CD4-positive, alpha-beta T cell treated with Interleukin-2 at 100 ng/mL for 4 hours (primary cell): Measurements from ENCODE around the gene NOL9.
A peak's percentile ranks its signal among the peaks of the same experiment; 100 is the strongest.
"Not testable (repeated sequence)": the region's sequence is repeated elsewhere in the genome, so short reads cannot be mapped to it uniquely, and the experiment has no call there.

Source experiments
- DNase-seq: peaks from one replicate; pipeline ENCODE4 v3.0.0-alpha.2; 2020; ENCODE audit warnings: low spot score

NOL9 gene

DNA sequence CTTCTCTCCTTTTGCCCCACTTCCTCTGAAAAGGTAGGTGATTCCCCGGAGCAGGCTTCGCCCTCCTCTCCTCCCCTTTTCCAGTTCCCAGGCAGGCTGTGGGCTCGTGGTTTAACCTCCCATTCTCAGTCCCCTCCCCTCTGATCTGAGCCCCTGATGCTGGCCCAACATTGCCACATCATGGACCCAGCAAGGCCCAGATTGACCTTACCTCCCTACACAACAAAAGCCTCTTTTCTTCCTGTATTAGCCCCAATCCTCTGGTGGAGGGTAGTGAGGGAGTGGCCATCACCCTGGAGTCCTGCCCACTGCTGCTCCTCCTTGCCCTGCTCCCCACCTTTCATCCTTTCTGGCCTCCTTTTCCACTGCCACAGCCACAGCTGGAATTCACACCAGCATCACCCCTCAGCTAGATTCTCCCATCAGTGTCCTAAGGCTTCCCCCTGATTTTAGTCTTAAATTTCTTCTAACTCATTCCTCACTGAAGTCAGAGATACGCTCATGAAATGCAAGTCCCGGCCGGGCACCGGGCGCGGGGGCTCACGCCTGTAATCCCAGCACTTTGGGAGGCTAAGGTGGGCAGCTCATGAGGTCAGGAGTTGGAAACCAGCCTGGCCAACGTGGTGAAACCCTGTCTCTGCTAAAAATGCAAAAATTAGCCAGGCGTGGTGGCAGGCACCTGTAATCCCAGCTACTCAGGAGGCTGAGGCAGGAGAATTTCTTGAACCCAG, 18.5 kb upstream of the NOL9 start:
- DNase-seq: no peak

DNA sequence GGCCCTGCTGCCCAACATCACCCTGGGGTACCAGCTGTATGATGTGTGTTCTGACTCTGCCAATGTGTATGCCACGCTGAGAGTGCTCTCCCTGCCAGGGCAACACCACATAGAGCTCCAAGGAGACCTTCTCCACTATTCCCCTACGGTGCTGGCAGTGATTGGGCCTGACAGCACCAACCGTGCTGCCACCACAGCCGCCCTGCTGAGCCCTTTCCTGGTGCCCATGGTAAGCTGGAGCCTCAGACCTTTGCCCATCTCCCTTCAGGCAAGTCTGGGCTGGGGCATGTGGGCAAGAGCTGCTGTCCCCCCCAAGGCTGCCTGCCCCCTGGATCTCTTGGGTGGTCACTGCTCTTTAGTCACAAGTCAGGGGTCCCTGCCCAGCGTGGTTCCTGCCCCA, 16.7 kb upstream of the NOL9 start:
- DNase-seq: no peak

DNA sequence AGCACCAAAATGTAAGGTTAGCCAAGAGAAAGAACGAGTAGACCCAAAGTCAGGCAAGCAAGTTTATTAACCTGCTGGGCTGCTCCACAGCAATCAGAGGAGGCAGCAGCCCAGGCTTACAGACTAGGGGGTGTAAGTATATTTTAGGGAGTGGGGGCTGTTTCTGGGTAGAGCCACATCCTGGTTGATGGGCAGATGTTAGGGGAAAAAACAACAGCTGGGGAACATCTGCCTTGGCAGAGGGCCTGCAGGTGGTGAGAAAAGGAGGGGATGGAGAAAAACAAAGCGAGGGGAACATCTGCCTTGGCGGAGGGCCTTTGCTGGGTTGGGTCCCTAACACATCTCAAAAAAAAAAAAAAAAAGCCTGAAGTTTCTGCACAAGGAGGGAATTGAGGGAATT, 15.8 kb upstream of the NOL9 start:
- DNase-seq: no peak

DNA sequence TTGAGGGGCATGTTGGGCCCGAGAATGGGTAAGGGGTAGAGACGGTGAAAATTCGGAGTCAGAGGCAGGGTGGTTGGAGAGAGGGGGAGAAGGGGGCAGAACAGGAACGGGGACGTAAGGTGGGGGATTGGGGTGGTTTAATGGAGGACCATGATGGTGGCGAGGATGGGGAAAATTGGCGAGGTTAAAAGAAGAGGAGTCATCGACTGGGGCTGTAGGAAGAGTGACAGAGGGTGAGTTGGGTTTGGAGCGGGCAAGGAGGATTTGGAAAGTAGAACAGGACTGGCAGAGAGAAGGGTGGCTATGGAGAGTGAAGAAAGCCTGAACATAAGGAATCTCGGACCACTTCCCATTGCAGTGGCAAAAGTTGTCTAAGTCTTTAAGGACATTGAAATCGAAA, 14.7 kb upstream of the NOL9 start:
- DNase-seq: no peak

DNA sequence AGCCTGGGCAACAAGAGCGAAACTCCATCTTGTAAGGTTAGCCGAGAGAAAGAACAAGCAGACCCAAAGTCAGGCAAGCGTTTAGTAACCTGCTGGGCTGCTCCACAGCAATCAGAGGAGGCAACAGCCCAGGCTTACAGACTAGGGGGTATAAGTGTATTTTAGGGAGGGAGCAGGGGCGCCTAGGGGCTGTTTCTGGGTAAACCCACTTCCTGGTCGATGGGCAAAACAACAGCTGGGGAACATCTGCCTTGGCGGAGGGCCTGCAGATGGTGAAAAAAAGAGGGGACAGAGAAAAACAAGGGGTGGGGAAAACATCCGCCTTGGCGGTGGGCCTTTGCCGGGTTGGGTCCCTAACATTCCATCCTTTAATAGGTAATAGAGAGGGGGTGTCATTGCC, 6.0 kb upstream of the NOL9 start:
- DNase-seq: no peak

DNA sequence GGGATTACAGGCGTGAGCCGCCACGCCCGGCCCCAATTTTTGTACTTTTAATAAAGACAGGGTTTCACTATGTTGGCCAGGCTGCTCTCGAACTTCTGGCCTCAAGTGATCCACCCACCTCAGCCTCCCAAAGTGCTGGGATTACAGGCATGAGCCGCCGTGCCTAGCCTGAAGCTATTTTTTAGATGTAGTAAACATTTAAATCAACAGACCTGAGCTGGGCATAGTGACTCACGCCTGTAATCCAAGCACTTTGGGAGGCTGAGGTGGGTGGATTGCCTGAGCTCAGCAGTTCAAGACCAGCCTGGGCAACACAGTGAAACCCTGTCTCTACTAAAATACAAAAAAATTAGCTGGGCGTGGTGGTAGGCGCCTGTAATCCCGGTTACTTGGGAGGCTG, 4.8 kb upstream of the NOL9 start:
- DNase-seq: not testable (repeated sequence)

DNA sequence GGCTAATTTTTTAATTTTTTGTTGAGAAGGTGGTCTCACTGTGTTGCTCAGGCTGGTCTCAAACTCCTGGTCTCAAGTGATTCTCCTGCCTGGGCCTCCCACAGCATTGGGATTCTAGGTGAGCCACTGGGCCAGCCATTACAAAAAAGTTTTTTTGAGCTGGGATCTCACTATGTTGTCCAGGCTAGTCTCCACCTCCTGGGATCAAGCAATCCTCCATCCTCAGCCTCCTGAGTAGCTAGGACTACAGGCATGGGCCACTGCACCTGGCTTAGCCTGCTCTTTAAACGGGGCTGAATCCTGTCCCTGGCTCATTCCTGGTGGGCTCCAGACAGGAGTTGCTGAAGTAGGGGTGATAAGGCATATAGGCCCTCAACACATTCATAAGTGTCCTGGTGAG, 3.3 kb upstream of the NOL9 start:
- DNase-seq: no peak

DNA sequence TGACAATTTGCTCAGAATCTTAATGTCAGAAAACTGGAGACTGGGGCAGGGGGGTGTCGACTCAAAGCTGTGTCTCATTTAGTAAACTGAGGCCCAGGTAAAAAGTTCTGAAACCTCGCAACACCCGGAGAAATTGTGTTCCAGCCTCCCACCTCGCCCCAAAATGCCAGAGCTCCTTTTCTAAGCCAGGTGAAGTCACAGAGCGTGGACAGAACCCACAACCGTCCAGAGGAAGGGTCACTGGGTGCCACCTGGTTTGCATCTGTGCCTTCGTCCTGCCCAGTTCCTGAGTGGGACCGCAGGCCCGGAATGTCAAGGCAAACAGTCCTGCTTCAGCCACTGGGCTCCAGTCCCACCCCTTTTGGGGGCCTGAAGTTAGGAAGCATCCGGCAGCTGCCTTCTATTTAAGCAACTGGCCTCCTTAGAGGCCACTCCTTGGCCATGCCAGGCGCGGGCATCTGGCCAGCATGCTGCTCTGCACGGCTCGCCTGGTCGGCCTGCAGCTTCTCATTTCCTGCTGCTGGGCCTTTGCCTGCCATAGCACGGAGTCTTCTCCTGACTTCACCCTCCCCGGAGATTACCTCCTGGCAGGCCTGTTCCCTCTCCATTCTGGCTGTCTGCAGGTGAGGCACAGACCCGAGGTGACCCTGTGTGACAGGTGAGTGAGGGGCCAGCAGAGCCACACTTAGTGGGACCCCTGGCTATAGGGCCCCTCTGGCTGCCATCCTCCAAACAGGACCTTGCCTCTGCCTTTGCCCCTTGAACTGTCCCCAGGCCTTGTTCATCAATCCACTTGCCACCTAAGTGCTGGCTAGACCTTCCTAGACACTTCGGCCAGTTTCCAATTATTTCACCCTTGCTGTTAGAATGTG, 830 bp upstream of the NOL9 start, which contains the start of gene TAS1R1:
TAS1R1 (plus strand) TSS at position 401 of the 872 bp plus-strand sequence; CDS start at position 468, 67 bp downstream.
- DNase-seq: no peak

DNA sequence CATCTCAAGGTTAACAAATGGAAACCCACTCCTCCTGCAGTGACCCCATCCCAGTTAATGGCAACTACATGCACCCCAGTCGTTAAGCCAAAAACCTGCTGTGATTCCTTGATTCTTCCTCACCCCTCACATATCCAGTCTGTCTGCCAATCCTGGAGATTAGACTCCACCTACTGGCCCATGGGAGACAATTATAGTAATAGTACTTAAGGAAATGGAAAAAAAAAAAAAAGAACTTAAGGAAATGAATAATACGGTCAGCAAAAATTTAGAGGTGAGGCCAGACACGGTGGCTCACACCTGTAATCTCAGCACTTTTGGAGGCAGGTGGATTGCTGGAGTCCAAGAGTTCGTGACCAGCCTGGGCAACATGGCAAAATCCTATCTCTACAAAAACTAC, 7.0 kb downstream of the NOL9 start:
- DNase-seq: no peak

DNA sequence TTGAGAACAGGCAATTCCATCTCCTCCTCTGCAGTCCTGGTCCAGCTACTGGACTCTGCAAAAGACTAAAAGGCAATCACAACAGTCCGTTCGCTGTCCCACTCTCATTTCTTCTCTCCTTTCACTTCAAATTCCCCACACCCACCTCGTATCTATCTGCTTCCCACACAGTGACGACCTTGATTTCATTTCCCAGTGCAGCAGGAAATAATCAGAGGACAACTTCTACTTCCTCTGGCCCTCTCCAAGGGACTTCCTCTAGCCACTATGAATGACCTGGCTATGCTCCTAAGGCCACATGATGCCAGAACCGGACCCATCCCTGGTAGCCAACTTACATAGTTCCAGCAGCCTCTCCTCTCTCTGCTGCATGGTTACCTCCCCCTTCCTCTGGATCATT, 8.0 kb downstream of the NOL9 start:
- DNase-seq: no peak

DNA sequence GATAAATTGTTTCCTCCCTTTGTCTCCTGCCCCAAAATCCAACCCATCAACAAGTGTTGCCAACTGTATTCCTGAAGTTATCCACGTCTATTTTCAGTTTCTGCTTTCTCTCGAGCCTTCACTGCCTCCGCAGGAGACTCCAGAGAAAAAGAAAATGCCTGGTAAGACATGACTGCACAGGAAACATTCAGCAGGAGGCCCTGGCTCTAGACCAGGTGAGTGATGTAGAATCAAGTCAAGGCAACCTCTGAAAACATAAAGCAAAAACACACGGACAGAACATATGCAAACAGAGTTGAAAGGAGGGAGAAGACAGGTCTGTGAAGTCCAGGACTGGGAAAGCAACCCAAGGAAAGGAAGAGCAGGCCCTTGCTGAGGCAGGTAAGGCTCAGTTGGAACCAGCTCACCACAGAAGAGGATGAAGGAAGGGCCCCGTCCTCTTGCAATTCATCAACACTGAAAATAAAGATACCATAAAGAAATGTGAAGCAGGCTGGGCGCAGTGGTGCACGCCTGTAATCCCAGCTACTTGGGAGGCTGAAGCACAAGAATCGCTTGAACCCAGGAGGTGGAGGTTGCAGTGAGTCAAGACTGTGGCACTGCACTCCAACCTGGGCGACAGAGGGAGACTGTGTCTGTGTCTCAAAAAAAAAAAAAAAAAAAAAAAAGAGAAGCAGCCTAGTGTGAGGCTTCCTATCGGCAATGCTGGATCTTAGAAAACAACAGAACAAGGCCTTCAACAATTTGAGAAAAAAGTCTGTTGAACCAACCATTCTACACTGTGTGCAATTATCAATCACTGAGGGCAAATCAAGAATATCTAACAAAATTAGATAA, 8.8 kb downstream of the NOL9 start:
- peak; percentile 6 for DNase-seq

DNA sequence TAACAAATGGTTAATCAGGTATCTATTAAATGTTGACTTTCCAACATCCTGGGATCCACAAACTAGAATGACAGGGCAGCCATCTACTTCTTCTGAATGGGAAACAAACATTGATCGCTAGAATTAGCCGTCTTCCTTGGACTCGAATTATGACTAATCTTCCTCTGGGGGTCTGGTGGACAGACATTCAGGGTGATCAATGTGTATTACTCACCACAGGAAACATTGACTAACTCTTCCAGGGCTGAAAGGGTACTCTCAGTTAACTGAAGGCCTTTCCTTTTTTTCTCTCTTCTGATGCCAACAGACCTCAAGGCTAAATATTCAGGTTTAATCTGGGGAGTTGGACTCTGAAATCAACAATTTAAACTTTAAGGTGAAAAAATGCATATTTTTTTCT, 9.5 kb downstream of the NOL9 start:
- peak; percentile 39 for DNase-seq

DNA sequence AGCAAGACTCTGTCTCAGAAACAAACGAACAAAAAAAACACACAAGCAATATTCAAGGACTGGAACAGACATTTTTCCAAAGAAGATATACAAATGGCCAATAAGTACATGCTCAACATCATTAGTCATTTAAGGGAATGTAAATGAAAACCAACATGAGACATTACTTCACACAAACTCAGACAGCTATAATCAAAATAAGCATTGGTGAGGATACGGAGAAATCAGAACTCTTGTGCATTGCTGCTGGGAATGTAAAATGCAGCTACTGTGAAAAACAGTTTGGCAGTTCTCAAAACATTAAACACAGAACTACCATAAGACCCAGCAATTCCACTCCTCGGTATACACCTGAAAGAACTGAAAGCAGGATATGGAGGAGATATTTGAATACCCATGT, 15.4 kb downstream of the NOL9 start:
- DNase-seq: no peak

DNA sequence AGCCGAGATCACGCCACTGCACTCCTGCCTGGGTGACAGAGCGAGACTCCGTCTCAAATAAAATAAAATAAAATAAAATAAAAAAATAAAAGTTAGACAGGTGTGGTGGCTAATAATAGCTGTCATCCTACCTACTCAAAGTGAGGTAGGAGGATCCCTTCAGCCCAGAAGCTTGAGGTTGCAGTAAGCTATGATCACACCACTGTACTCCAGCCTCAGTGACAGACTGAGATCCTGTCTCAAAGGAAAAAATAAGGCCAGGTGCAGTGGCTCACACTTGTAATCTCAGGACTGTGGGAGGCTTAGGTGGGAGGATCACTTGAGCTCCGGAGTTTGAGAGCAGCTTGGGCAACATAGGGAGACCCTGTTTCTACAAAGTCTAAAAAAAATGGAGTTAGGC, 18.0 kb downstream of the NOL9 start:
- no peak for DNase-seq

DNA sequence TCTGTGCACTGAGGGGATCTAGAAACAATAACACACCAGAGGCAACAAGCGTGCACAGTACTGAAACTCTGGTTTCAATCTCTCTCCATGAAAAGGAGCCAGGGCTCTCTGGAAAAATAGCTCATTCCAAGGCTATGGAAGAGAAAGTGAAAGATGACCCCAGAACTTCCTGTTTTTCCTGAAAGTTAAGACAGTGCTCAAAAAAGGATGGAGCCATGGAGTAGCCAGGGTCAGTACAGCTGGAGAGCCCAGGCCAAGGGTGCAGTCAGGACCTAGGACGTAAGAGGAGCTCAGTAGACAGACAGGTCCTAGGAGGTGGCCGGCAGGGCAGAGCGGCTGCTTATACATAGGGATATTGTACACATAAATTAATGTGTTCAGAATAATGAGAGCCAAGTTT, 19.1 kb downstream of the NOL9 start:
- DNase-seq: no peak

DNA sequence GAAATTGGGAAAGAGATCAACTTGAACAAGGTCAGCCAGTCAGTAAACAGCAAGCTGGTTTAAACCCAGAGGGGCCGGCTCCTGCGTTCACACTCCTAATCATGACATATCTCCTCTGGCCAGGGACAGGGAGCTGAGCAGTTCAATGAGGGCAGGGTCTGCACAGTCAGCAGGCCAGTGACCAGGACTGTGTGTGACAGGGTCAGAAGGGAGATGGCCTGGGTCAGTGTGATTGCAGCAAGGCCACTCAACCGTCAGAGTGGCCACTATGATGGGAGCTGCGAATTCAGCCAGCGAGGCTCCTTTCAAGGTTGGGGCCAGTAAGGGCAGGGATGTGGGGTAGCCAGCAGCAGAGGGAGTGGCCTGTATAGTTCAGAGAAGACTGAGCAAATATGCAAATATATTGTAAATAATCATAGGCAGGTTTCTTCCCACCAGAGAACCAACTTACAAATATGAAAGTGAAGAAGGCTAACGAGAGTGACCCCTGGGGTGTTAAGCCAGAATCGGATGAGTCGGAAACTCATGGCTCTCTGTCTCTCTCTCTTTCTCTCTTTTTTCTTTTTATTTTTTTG, 20.0 kb downstream of the NOL9 start:
- no peak for DNase-seq

DNA sequence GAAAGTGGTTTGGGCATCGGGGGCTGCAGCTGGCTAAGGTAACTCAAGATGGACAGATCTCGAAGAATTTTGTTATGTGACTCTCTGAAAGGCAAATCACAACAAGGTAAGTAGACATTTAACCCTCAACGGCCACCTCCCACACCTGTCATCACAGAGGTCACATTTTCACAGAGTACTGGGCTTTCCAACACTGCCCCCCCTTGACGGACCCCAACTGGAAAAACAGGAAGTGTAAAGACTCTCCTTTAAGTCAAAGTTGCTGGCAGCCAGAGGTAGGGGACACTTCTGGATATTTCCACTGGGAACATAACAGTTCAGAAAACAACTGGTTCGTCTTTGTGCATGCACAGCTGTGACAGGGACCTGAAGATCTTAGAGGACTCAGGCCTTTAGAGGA, 22.3 kb downstream of the NOL9 start:
- DNase-seq: no peak

DNA sequence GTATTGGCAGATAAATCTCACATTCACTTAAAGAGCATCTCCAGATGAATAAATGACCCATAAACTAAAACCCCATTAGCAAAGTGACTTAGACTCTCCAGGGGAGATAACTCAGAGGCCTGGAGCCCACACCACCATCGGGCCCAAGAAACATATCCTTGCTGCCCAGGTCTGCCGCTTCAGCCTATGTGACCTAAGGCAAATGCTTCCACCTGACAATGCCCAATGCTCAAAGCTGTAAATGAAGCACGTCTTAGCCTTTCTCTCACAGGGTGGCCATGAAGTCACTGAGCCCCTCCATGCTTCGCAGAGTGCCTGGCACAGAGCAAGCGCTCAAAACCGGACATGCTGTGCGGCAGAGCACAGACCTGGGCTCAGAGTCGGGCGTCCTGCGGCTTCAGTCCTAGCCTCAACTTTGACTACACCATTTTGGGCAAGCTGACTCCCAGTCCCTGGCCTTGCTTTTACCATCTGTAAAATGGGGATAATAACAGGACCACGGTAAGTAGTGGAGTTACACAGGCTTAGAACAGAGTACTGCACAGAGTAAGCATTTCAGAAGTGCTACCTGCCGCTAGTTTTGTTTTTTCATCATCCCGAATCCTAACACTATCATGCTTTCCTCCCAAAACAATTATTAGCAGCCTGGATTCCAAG, 23.7 kb downstream of the NOL9 start:
- no peak for DNase-seq

DNA sequence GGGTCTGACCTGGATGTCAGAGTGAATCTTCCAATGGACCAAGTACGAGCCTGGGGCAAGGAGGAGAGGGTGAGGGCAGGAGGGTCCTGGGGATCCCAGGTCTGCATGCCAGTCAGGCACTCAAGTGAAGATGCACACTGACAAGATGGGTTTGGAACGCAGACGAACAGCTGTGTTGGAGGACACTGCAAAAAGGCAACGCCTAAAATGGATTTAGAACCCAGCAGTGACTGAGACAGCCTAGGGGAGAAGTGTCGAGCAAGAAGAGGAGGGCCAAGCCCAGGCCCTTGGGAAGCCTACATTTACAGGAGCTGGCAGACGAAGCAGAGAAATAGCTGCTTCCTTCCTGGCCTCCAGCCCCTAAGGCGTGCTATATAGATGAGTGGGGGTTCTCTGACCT, 25.8 kb downstream of the NOL9 start:
- DNase-seq: no peak

DNA sequence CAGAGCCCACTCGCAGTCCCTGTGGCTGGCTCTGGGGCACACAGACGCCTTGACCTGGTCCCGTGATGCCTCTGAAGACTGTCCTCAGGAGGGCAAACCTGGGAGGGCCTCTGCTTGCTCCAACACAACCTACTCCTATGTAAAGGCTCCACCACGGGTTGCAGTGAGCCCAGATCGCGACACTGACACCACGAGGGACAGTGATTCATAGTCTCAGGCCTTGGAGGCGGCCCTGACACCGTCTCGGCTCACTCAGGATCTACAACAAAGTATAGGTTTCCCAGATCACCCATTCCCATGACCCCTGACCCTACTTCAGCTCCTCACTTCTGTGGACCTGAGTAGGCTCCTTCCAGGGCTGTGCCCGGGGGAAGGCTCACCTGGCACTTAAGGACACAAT, 28.0 kb downstream of the NOL9 start:
- no peak for DNase-seq

DNA sequence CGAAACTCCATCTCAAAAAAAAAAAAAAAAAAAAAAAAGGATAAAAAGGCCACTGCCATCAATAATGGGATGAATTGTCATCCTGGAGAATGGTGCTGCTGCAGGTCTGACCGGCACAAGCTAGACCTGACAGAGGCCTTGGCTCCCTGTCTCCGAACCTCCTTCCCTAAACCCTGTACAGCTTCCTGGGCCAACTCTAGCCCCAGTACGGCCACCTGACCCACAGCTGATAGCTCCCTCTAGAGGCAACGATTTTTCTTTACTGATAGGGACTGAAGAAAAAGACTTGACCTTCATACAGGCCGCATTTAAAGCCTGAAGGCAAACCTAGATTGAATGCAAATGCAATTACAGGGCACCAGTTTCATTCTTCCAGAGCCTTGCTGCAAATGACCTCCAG, 30.7 kb downstream of the NOL9 start:
- DNase-seq: no peak

DNA sequence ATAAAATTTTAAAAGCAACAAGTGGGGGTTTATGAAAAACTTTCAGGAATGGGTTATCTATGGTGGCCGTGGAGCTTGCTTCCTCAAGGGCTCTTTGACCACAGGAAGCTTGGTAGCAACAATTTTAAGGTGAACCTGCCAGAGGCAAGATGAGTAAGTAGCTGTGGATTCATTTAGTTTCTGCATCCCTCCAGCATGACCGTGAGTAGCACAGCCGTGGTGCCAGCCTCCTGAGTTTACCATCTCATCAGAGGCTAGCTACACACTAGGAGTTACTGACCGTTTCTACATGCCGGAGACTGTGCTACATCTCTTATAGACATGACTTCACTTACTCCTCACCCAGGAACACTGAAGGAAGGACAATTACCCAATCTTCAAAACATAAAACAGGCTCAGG, 32.8 kb downstream of the NOL9 start:
- no peak for DNase-seq
